Smooth muscle cell (in vitro differentiated cells): Measurements from ENCODE around the gene ZNF253. TPM values are rescaled to one million over a fixed set of nuclear protein-coding genes. Genes with fewer than 3 reads are reported as not detected.
"Not testable (repeated sequence)": the region's sequence is repeated elsewhere in the genome, so short reads cannot be mapped to it uniquely, and the experiment has no call there.

Source experiments
- DNase-seq: peaks from one replicate; lab custom pipeline; 2025; ENCODE audit not compliant: unreplicated experiment; lab: John Stamatoyannopoulos, UW
- H2AFZ ChIP-seq: fragments of 200-600 bp; sonication (generic); 2 replicates; pipeline ENCODE4 v1.6.0; 2016; ENCODE audit warnings: antibody characterized with exemption, low read depth, mild to moderate bottlenecking
- H3F3A ChIP-seq: fragments of 200-600 bp; sonication (generic); 2 replicates; pipeline ENCODE4 v1.6.0; 2017; ENCODE audit warnings: antibody characterized with exemption, low read depth
- H3K27ac ChIP-seq: fragments of 200-600 bp; sonication (generic); 2 replicates; pipeline ENCODE4 v1.5.1; 2016; ENCODE audit warnings: low read depth, mild to moderate bottlenecking
- H3K27me3 ChIP-seq: fragments of 200-600 bp; sonication (generic); 2 replicates; pipeline ENCODE4 v1.6.1; 2016; ENCODE audit warnings: low read depth, mild to moderate bottlenecking
- H3K36me3 ChIP-seq: fragments of 200-600 bp; sonication (generic); 2 replicates; pipeline ENCODE4 v1.5.1; 2016; ENCODE audit warnings: low read depth
- H3K4me1 ChIP-seq: fragments of 200-600 bp; sonication (generic); 2 replicates; pipeline ENCODE4 v1.5.1; 2016; ENCODE audit warnings: low read depth
- H3K4me2 ChIP-seq: fragments of 200-600 bp; sonication (generic); 2 replicates; pipeline ENCODE4 v1.6.0; 2016; ENCODE audit warnings: mild to moderate bottlenecking
- H3K4me3 ChIP-seq: fragments of 200-600 bp; sonication (generic); 2 replicates; pipeline ENCODE4 v1.5.1; 2016; ENCODE audit warnings: mild to moderate bottlenecking
- H3K79me2 ChIP-seq: fragments of 200-600 bp; sonication (generic); 2 replicates; pipeline ENCODE4 v1.6.0; 2016; ENCODE audit warnings: low read depth, mild to moderate bottlenecking
- H3K9ac ChIP-seq: fragments of 200-600 bp; sonication (generic); 2 replicates; pipeline ENCODE4 v1.6.0; 2016; ENCODE audit warnings: low read depth
- H3K9me3 ChIP-seq: fragments of 200-600 bp; sonication (generic); replicated peaks from 2 replicates; pipeline ENCODE4 v1.5.1; 2016; ENCODE audit warnings: low read depth
- H4K20me1 ChIP-seq: fragments of 200-600 bp; sonication (generic); 2 replicates; pipeline ENCODE4 v1.6.0; 2016; ENCODE audit warnings: low read depth
- CTCF ChIP-seq: fragments of 200-600 bp; sonication (generic); IDR thresholded peaks from 2 replicates; pipeline ENCODE4 v1.5.1; 2017; ENCODE audit warnings: borderline replicate concordance, mild to moderate bottlenecking, antibody characterized with exemption; ENCODE audit not compliant: insufficient read depth, poor library complexity, severe bottlenecking
- WGBS: methylation state at CpG from one replicate; pipeline ENCODE4 v1.1.7; 2016; ENCODE audit warnings: low lambda C conversion rate; 5-methylcytosine and 5-hydroxymethylcytosine counted together
- polyA plus RNA-seq: library from polyadenylated mRNA; unstranded; fragments of >200 nt; fragmentation: Nextera tagmentation; extraction: Ambion mirVana; gene quantifications from 2 replicates; pipeline ENCODE4 v1.2.1, GENCODE V29; 2016
- total RNA-seq: library from RNA; depleted of rRNA; stranded (reverse); fragments of >200 nt; gene quantifications from 2 replicates; pipeline ENCODE4 v1.2.3, GENCODE V29; 2014

ZNF253 gene
- total and polyA plus RNA-seq, 2 experiments from 2014 or later, result 7.9 to 11.7 TPM

GRCh38 chr19:19849056-19849455 is 16.6 kb upstream of the ZNF253 start:
- Histone ChIP-seq H3K9ac (no peak overlapping the region), H2AFZ (no peak overlapping the region), H3K4me1 (no peaks in the 10 kb centered on the region), H3K9me3 (peaks cover 8% of the 10 kb centered on the region), H3K4me2 (no peak overlapping the region), H4K20me1 (no peaks in the 10 kb centered on the region), H3K36me3 (no peaks in the 10 kb centered on the region), H3K27me3 (no peaks in the 10 kb centered on the region), H3K79me2 (no peaks in the 10 kb centered on the region), H3F3A (no peaks in the 10 kb centered on the region), H3K27ac (no peak overlapping the region), H3K4me3 (no peak overlapping the region)
- no peak for DNase-seq
- WGBS, result 97% methylated on average over 6 of the region's 6 CpGs
- TF ChIP-seq CTCF, result no peak

- H2AFZ ChIP-seq, H3K27ac ChIP-seq, H3K4me3 ChIP-seq, H3K79me2 ChIP-seq, H3K27me3 ChIP-seq, H3K9me3 ChIP-seq, H3F3A ChIP-seq, H3K36me3 ChIP-seq, H3K9ac ChIP-seq, H4K20me1 ChIP-seq, H3K4me2 ChIP-seq, H3K4me1 ChIP-seq, DNase-seq: not testable (repeated sequence)
- WGBS, result 88% methylated on average over 2 of the region's 2 CpGs
Observed at GRCh38 chr19:19851740-19852139, 13.9 kb upstream of the ZNF253 start.

GRCh38 chr19:19858751-19859150 is 6.9 kb upstream of the ZNF253 start:
- DNase-seq, result no peak
- H3K9me3 ChIP-seq, result no peaks in the 10 kb centered on the region
- H3K27me3 ChIP-seq, result no peaks in the 10 kb centered on the region
- no peaks in the 10 kb centered on the region for H4K20me1 ChIP-seq
- H3K36me3 ChIP-seq, result no peaks in the 10 kb centered on the region
- TF ChIP-seq CTCF, result no peak
- no peaks in the 10 kb centered on the region for H3K79me2 ChIP-seq
- no peak overlapping the region for H3K4me3 ChIP-seq
- no peaks in the 10 kb centered on the region for H3K4me1 ChIP-seq
- no peak overlapping the region for H3K4me2 ChIP-seq
- H3K9ac ChIP-seq, result no peak overlapping the region
- H3F3A ChIP-seq, result no peaks in the 10 kb centered on the region
- no peak overlapping the region for H3K27ac ChIP-seq
- WGBS, result 90% methylated on average over 2 of the region's 2 CpGs
- H2AFZ ChIP-seq, result no peak overlapping the region

- no peak overlapping the region for H3K9ac ChIP-seq
- no peaks in the 10 kb centered on the region for H4K20me1 ChIP-seq
- DNase-seq, result no peak
- no peaks in the 10 kb centered on the region for H3K9me3 ChIP-seq
- peak overlapping the region; percentile 72 for H3K4me2 ChIP-seq
- H3K27ac ChIP-seq, result no peak overlapping the region
- H3K79me2 ChIP-seq, result no peaks in the 10 kb centered on the region
- peak overlapping the region; percentile 26 for H3K4me3 ChIP-seq
- H3K4me1 ChIP-seq, result no peaks in the 10 kb centered on the region
- H2AFZ ChIP-seq, result peak overlapping the region; percentile 21
- no peak for TF ChIP-seq CTCF
- no peaks in the 10 kb centered on the region for H3K27me3 ChIP-seq
- H3K36me3 ChIP-seq, result no peaks in the 10 kb centered on the region
- no peaks in the 10 kb centered on the region for H3F3A ChIP-seq
- WGBS, result 52% methylated on average over 23 of the region's 29 CpGs
Observed at GRCh38 chr19:19860756-19861390, 4.8 kb upstream of the ZNF253 start.
